ENCODE data around the gene CDH13.

The CDH13 gene

DNA sequence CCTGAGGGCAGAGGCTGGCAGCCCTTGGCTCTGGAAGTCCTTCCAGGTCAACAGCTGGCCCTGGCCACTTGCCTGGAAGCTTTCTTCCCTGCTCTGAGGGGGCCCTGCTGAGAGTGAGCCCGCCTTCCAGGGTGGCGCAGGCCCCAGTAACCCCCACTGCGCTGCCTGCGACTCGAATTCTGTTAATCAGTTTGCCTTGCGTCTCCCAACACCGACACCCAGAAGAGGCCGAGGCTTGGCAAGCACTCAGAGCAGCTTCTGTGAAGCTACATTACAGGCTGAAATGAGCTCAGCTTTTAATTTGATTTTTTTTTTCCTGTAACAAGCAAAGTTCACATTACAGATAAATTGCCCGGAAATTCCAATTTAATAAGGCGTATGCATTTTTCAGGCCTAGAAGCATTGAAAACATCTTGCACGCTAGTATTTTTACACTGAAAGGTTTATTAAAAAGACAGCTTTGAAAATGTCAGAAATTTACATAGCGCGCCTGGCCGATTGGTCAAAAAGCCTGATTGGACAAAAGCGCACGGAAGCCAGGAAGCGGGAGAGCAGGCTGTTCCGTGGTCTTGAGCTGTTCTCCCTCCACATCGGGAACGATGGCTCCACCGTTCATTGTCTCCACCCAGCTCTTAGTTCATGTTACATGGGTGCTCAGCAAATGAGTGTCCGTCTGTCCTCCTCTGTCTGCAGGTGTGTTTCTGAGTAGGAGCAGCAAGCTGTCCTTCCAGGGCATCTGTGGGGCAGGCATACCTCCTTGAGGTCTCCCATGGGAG lies 1115.5 kb downstream of the CDH13 start:
- DNase-seq = no peak

GRCh38 chr16:83743241-83743640 lies 1116.5 kb downstream of the CDH13 start:
- no peak for DNase-seq

- DNase-seq = no peak
These were observed 1117.0 kb downstream of the CDH13 start for GRCh38 chr16:83743720-83744119.

DNA sequence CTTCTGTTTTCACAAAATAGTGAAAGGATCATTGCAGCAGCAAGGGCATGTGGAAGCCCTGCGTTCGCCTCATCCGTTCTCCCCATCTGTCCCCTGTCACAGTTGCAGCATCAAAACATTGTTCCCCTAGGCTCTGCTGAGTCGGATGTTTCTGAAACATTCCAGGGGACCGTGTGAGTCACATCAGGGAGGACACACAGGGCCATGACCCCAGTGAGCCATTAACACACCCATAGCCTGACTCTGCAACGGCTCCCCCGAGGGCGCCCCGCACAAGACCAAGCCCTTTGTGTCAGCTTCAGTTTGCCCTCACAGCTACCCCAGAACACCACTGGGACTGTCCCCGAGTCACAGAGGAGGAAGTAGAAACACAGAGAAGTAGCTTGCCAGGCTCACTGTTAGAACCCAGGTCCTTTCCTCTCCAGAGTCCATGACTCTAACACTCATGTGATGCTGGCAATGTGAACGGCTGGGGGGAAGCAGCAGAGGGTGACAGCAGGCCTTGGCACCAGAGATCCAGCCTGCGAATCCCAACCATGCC lies 1117.7 kb downstream of the CDH13 start:
- peak; percentile 11 for DNase-seq

GRCh38 chr16:83746611-83747010 lies 1119.8 kb downstream of the CDH13 start:
- DNase-seq = no peak

DNA sequence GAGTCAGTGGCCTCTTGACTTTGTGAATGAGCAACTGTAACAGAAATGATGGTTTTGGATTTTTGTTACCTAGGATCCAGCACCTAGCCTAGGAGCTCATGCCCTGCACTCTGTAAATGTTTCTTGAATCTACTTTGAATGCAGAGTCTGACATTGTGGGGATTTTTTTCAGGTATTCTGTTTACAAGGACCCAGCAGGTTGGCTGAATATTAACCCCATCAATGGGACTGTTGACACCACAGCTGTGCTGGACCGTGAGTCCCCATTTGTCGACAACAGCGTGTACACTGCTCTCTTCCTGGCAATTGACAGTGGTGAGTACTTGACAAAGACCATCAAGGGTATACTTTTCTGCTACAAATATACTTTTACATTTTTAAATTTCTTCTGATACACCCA lies 1121.2 kb downstream of the CDH13 start:
- no peak for DNase-seq

- no peak for DNase-seq
These were observed 1128.6 kb downstream of the CDH13 start for GRCh38 chr16:83755391-83755790.

GRCh38 chr16:83762141-83762991 lies 1135.6 kb downstream of the CDH13 start:
- no peak for DNase-seq

GRCh38 chr16:83762992-83763358 lies 1136.2 kb downstream of the CDH13 start:
- DNase-seq = no peak

DNA sequence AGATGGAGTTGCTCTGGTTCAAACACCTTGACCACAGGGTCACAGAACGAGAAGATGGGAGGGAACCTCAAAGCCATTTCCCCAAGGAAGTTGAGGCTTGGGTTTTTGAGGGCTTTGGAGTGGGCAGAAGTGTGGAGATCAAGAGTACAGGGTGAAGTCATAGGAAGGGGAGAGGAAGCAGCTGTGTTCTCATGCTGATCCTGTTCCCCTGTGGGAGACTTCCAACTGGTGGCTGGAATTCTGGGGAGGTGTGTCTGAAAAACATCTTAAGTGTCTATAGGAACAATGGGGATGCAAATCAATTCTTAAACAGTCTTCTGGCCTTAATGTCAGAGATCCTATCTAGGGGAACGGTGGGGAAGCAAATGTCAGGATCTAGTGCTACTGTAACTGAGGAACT lies 1142.2 kb downstream of the CDH13 start:
- DNase-seq = no peak

DNA sequence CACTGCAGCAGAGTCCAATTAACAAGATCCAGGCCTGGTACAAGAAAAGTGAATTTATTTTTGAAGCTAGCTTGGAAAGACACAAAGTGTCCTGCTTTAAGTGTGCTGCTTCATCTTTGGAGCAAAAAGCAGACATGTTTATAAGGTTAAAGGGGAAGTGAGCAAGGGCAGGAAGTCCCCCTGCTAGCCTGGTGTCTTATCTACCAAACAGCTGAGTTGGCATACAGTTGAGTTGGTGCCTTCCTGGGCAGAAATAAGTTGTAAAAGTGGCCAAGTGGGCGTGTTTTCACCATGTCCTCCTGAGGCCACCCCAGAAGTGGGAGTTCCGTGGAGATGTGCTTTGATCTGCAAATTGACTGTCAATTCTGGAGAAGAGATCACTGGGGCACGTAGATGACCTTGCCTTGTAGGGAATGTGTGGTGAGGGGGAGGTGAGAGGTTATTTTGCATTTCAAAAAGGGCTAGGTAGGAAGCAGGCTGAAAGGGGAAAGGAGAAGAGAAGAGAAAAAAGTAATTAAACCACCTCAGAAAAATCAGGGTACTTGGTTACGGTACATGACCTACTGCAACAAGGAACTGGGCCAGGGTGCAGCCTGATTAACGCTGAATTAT lies 1142.7 kb downstream of the CDH13 start:
- no peak for DNase-seq

DNA sequence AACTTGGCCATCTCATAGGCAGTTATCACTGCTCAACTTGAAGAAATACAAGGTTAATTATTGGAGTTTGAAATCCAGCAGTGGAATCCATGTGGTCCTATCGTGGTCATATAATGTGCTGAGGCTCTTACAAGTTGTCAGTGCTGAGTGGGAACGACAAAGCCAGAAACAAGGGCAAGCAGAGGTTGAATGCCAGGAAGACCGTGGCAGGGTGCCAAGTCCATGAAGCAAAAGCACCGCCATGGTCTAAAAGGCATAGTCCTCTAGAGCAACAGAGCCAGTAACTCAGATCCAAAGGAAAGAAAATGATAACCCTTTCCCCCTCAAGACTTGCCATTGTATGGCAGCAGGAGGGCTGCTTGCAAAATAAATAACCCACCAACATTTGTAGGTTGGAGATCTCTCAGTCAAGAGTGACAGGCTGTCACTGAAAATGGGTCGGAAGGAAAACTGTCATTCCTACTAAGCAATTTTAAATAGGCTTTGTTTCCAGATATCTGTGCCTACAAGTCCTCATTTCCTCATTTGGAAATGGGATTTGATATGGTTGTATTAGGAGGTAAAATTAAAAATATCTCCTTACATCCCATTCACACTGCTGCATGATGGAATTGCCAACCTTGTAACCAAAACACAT lies 1144.7 kb downstream of the CDH13 start:
- DNase-seq = no peak

DNA sequence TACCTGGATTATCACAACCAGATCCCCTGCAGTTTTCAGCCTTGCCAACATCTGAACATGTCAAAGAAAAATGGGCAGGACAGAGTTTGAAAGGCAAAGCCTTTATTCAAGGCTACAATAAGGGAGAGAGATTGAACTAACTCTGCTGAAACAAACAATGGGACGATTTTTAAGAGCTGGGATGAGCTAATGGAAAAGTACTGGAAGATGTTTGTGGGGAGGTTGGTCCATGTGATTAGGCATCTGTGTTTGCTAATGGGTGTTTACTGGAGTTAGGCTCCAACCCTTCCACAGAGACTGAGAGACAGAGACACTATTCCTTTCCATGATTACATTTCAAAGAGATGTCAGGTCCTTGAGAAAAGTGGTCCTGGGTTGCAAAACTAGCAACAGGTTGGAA lies 1146.0 kb downstream of the CDH13 start:
- DNase-seq = no peak

- DNase-seq = no peak
These were observed 1147.3 kb downstream of the CDH13 start for GRCh38 chr16:83774066-83774465.

DNA sequence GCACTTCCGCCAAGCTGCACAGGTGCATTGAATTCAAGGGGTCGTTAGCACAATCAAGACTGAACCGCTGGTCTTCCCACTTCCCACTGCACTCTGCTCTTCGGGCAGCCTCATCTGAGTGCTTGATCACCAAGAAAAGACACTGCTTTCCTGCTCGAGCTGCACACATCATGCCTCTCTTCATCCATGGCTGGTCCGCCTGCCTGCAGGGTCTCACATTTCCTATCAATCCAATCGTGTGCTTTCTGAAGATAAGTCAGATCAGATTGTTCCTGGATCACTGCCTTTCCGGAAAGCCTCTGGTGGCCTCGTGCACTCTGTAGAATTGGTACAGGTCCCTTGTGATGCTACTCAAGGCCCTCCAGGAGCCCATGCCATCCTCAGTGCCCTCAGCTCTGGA lies 1150.2 kb downstream of the CDH13 start:
- DNase-seq = no peak

GRCh38 chr16:83779886-83780285 lies 1153.1 kb downstream of the CDH13 start:
- no peak for DNase-seq

- DNase-seq = no peak
These were observed 1158.7 kb downstream of the CDH13 start for GRCh38 chr16:83785455-83785854.

DNA sequence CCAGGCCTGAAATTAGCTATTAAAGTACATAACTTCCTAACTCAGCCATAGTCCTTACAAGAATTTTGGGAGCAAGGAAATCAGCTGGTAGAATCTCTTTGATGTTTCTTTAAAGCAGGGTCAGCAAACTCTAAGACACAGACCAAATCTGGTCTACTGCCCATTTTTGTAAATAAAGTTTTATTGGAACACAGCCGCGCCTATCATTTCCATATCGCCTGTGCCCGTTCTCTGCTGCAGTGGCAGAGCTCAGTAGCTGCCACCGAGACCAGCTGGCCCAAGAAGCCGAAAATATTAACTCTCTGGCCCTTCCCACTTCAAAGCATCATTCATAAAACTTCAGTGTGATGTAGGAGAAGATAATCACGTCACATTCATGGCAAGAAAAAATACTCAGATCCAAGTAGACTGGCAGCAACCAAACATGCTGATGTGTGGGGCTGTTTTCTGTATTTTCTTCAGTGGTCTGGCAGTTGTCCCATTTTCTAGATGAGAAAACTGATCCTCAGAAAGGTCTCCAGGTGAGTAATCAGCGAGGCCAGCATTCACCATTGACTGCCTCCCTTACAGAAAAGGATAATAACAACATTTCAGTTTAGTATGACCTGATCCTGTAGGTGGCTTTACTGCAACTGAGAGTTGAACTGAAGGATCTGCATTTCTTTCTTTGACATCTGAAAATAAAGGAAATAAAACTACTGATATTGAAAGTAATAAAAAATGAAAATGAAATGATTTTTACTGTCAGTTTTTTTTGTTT lies 1163.1 kb downstream of the CDH13 start:
- DNase-seq = no peak

GRCh38 chr16:83791916-83792315 lies 1165.1 kb downstream of the CDH13 start:
- no peak for DNase-seq

DNA sequence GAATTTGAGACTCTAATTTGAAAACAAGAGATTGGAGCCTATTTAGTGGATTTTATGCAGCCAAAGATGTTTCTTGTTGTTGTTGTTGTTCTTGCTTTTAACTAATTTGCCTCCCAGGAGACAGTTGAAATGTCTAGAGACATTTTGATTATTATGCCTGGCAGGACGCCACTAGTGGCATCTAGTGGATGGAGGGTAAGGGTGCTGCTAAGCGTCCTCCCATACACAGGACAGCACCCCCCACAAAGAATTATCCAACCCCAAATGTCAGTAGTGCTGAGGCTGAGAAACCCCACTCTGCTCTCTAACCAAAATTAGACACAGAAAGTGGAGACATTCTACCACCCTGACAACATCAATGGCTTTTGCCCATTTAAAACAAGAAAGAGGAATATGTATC lies 1165.6 kb downstream of the CDH13 start:
- no peak for DNase-seq

DNA sequence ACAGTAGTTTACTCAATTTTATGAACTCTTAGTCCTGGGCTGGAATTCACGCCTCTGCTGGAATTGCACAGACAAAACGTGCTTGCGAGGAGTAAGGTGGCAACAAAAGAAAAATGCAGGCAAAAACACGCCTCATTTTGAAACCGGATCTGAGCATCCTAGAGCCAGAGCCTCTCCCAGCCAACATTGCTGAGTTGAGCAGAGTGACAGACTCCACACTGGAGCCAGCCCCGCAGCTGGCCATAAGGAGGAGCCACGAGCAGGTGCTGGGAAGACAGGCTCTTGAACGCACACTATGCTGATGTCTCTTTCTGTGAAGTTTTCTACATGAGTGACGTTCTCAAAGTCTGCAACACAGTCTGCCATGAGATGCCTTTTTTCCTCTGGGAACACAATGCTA lies 1166.4 kb downstream of the CDH13 start:
- DNase-seq = no peak

DNA sequence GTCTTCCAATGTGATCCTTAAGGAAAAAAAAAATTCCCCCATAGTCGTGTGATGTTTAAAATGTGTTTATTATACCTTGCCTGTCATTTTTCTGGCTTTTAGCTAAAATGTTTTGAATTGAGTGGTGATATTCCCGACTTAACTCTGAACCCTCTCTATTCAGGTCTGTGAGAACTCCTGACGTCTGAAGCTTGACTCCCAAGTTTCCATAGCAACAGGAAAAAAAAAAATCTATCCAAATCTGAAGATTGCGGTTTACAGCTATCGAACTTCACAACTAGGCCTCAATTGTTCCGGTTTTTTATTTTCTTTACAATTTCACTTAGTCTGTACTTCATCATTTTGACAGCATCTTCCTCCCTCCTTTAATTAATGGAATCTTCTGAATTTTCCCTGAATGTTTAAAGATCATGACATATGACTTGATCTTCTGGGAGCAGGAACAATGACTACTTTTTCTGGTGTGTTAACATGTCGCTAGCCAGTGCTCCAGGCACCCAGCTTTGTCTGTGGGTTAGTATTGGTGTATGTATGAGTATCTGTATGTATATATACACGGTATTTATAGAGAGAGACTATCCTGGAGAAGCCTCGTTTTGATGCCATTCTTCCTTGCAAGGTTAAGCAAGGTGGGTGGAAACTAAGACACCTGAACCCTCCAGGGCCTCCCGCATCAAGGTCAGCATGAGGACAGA lies 1168.2 kb downstream of the CDH13 start:
- no peak for DNase-seq
